Body of pancreas (tissue), 4 donors: Measurements from ENCODE around the gene ZNF334.

Source experiments
- CTCF ChIP-seq, 7 experiments: fragments of 450-650 bp in 4 of 7; fragments of 200-600 bp in 3 of 7; sonication (generic) in 3 of 7; IDR thresholded peaks; one replicate each; pipeline ENCODE4 v1.5.1; 2016 to 2019; ENCODE audit warnings: antibody characterized with exemption in 7 of 7
- POLR2A ChIP-seq, 3 donors: fragments of 450-650 bp; IDR thresholded peaks; one replicate each; pipeline ENCODE4 v1.6.1; 2016; ENCODE audit warnings: antibody characterized with exemption in 3 of 3, mild to moderate bottlenecking in 2 of 3

GRCh38 chr20:46464451-46464850 lies 48.9 kb downstream of the ZNF334 start:
- TF ChIP-seq CTCF (IDR thresholded peaks at IDR 0.05) (no peak), POLR2A (IDR thresholded peaks at IDR 0.05) (no peak)
